Suppressor macrophage treated with lipopolysaccharide for 4 hours (primary cell): ENCODE measurements around the gene RHOC.
"Not testable (repeated sequence)": the region's sequence is repeated elsewhere in the genome, so short reads cannot be mapped to it uniquely, and the experiment has no call there.

Experiments
- DNase-seq: peaks from one replicate; pipeline ENCODE4 v3.0.0-alpha.2; 2020

Gene RHOC

GRCh38 chr1:112706505-112707220 is at the start of gene RHOC:
TSS of gene RHOC (minus strand) at chr1:112707127. CDS start at chr1:112703799, 3,328 bp downstream.
- peak; percentile 88 for DNase-seq

- no peak for DNase-seq
Observed at GRCh38 chr1:112754116-112754628, 47.2 kb upstream of the RHOC start.

- DNase-seq = no peak
Observed at GRCh38 chr1:112748396-112748795, 41.5 kb upstream of the RHOC start.

GRCh38 chr1:112744009-112744578 is 37.2 kb upstream of the RHOC start:
- DNase-seq = peak; percentile 37

GRCh38 chr1:112743174-112744008 is 36.5 kb upstream of the RHOC start:
- peak; percentile 28 for DNase-seq

GRCh38 chr1:112737573-112737972 is 30.6 kb upstream of the RHOC start:
- DNase-seq = no peak

- peak; percentile 87 for DNase-seq
Observed at GRCh38 chr1:112735752-112736151, 28.8 kb upstream of the RHOC start.

GRCh38 chr1:112731451-112731850 is 24.5 kb upstream of the RHOC start:
- no peak for DNase-seq

- DNase-seq = no peak
Observed at GRCh38 chr1:112729909-112730308, 23.0 kb upstream of the RHOC start.

- DNase-seq = not testable (repeated sequence)
Observed at GRCh38 chr1:112729011-112729410, 22.1 kb upstream of the RHOC start.

GRCh38 chr1:112728306-112728971 is 21.5 kb upstream of the RHOC start:
- DNase-seq = not testable (repeated sequence)

GRCh38 chr1:112727716-112728115 is 20.8 kb upstream of the RHOC start:
- DNase-seq = peak; percentile 39

- DNase-seq = not testable (repeated sequence)
Observed at GRCh38 chr1:112724240-112724639, 17.3 kb upstream of the RHOC start.

GRCh38 chr1:112723511-112723839 is 16.5 kb upstream of the RHOC start:
- no peak for DNase-seq

GRCh38 chr1:112722601-112723510 is 15.9 kb upstream of the RHOC start:
- peak; percentile 74 for DNase-seq

- DNase-seq = no peak
Observed at GRCh38 chr1:112721966-112722524, 15.1 kb upstream of the RHOC start.

- DNase-seq = not testable (repeated sequence)
Observed at GRCh38 chr1:112721294-112721693, 14.4 kb upstream of the RHOC start.

- DNase-seq = peak; percentile 51
Observed at GRCh38 chr1:112720800-112721199, 13.9 kb upstream of the RHOC start.

GRCh38 chr1:112719706-112720105 is 12.8 kb upstream of the RHOC start:
- DNase-seq = no peak

- peak; percentile 86 for DNase-seq
Observed at GRCh38 chr1:112718691-112719418, 11.9 kb upstream of the RHOC start.
